NT2/D1 (cell line): ENCODE data around the gene NSMF.

Experiments used
- DNase-seq: peaks from one replicate; pipeline ENCODE4 v3.0.0-alpha.2; 2011; ENCODE audit warnings: low read depth, low spot score
- H3K27me3 ChIP-seq: 2 replicates; pipeline ENCODE4 v1.6.0; 2011; ENCODE audit warnings: mild to moderate bottlenecking; ENCODE audit not compliant: insufficient read length, insufficient read depth
- H3K36me3 ChIP-seq: 2 replicates; pipeline ENCODE4 v1.6.1; 2011; ENCODE audit warnings: mild to moderate bottlenecking, low read length, mixed read lengths; ENCODE audit not compliant: insufficient read depth, insufficient read length
- H3K4me1 ChIP-seq: 2 replicates; pipeline ENCODE4 v1.5.1; 2011; ENCODE audit not compliant: insufficient read depth, insufficient read length
- H3K4me3 ChIP-seq: 2 replicates; pipeline ENCODE4 v1.5.1; 2011; ENCODE audit warnings: low read depth; ENCODE audit not compliant: insufficient read length
- H3K9ac ChIP-seq: 2 replicates; pipeline ENCODE4 v1.6.0; 2011; ENCODE audit warnings: low read depth; ENCODE audit not compliant: insufficient read length
- H3K9me3 ChIP-seq: 2 replicates; pipeline ENCODE4 v1.5.1; 2011; ENCODE audit warnings: mild to moderate bottlenecking, low read length; ENCODE audit not compliant: insufficient read depth
- SUZ12 ChIP-seq: IDR thresholded peaks from 2 replicates; pipeline ENCODE4 v1.6.1; 2011; ENCODE audit not compliant: insufficient read length, insufficient read depth; ENCODE audit errors: extremely low read depth
- YY1 ChIP-seq: IDR thresholded peaks from 2 replicates; pipeline ENCODE4 v1.6.1; 2011; ENCODE audit not compliant: insufficient read length, insufficient read depth
- ZNF274 ChIP-seq: IDR thresholded peaks from 2 replicates; pipeline ENCODE4 v1.6.1; 2011; ENCODE audit warnings: mild to moderate bottlenecking, low read depth, low read length

The NSMF gene, protein sequence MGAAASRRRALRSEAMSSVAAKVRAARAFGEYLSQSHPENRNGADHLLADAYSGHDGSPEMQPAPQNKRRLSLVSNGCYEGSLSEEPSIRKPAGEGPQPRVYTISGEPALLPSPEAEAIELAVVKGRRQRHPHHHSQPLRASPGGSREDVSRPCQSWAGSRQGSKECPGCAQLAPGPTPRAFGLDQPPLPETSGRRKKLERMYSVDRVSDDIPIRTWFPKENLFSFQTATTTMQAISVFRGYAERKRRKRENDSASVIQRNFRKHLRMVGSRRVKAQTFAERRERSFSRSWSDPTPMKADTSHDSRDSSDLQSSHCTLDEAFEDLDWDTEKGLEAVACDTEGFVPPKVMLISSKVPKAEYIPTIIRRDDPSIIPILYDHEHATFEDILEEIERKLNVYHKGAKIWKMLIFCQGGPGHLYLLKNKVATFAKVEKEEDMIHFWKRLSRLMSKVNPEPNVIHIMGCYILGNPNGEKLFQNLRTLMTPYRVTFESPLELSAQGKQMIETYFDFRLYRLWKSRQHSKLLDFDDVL

GRCh38 chr9:137459152-137459600, at the start of gene NSMF:
Gene NSMF, minus strand, starts transcription at chr9:137459334. Its CDS starts 232 bp downstream, at chr9:137459102.
- no peaks in the 10 kb centered on the region for H3K9me3 ChIP-seq
- H3K4me3 ChIP-seq = peak within 1 kb of the TSS; percentile 79
- H3K9ac ChIP-seq = peak within 1 kb of the TSS; percentile 92
- H3K36me3 ChIP-seq = peaks cover 40% of the 10 kb centered on the region
- H3K4me1 ChIP-seq = peaks cover 43% of the 10 kb centered on the region
- peaks cover 20% of the 10 kb centered on the region for H3K27me3 ChIP-seq
- DNase-seq = peak; percentile 83
- TF ChIP-seq SUZ12 = no peak
- TF ChIP-seq YY1 = no peak
- TF ChIP-seq ZNF274 = no peak

DNA sequence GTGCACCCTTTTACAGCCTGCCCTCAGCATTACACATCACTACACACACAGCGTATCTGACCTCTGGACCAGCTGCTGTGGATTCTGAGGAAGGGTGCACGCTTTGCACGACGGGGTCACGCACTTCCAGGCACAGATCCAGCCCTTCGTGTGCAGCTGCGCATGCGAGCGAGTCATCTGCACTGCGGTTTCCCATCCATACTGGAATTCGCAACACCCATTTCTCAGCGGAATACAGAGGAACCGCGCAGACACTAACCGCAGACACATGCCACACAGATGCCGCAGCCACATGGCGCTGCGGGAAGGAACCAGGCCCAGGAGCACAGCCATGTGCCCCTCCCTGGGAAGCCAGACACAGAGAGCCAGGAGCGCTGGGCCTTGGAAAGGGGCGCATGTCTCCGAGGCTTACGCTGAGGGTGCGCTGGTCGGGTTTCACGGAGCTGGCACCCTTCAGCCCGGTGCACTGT, 47.6 kb upstream of the NSMF start:
- TF ChIP-seq SUZ12 = no peak
- no peak for TF ChIP-seq ZNF274
- TF ChIP-seq YY1 = no peak
- Histone ChIP-seq H3K9me3 (no peaks in the 10 kb centered on the region; the same call in 1 of the 2 replicates), H3K4me1 (peaks cover 3% of the 10 kb centered on the region), H3K4me3 (no peak overlapping the region), H3K36me3 (no peaks in the 10 kb centered on the region), H3K9ac (no peak overlapping the region), H3K27me3 (no peaks in the 10 kb centered on the region)
- no peak for DNase-seq

GRCh38 chr9:137506274-137506673, 47.1 kb upstream of the NSMF start:
- Histone ChIP-seq H3K36me3 (no peaks in the 10 kb centered on the region), H3K4me3 (no peak overlapping the region), H3K9ac (no peak overlapping the region), H3K9me3 (no peaks in the 10 kb centered on the region; the same call in 1 of the 2 replicates), H3K27me3 (no peaks in the 10 kb centered on the region), H3K4me1 (peaks cover 4% of the 10 kb centered on the region)
- TF ChIP-seq YY1 = no peak
- no peak for TF ChIP-seq ZNF274
- TF ChIP-seq SUZ12 = no peak
- DNase-seq = no peak

GRCh38 chr9:137505421-137506140, 46.4 kb upstream of the NSMF start:
- H3K36me3 ChIP-seq = no peaks in the 10 kb centered on the region
- no peak overlapping the region for H3K9ac ChIP-seq
- H3K4me1 ChIP-seq = peaks cover 8% of the 10 kb centered on the region
- no peak for DNase-seq
- TF ChIP-seq YY1 (no peak), SUZ12 (no peak), ZNF274 (no peak)
- H3K9me3 ChIP-seq = no peaks in the 10 kb centered on the region; the same call in 1 of the 2 replicates
- H3K27me3 ChIP-seq = peaks cover 2% of the 10 kb centered on the region
- no peak overlapping the region for H3K4me3 ChIP-seq

- Histone ChIP-seq H3K4me3 (no peak overlapping the region), H3K9ac (no peak overlapping the region)
Measured at GRCh38 chr9:137504432-137504777, 45.3 kb upstream of the NSMF start.

DNA sequence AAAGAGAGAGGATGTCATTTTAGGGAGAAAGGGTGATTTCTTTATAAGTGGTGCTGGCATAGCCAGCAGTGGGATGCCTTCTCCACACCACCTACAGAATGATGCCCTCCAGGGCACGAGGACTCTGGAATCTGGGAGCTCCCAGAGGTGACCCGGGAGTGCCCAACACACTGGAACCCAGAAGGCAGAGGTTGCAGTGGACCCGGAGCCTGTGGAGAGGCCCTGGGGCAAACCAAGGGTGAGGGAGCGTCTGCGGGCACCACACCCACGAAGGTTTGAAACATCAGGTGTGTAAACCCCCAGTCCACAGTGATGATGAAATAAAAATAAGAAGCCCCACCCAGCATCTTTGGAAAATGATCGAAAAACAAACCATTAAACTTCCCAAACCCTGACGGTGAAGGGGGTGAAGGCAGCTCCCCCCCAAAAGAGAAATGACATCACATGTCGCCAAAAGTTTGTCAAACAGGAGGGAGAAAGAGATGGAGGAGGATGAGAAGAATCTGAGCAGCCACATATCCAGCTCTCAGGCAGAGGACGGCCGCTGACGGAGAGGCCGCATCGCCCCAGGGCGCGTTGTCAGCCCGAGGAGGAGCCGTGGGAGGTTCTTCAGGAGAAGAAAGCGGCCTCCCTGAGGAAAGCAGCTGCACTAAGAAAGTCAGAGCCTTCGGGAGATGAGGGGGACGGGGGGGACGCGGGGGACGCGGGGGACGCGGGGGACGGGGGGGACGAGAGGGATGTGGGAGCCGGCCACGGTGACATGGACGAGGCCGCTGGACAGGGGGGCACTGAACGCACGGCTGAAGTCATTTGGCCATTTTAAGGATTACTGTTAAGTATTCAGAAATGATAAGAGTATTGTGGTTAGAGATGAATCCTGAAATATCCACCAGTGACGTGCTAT, 43.1 kb upstream of the NSMF start:
- Histone ChIP-seq H3K4me1 (peaks cover 8% of the 10 kb centered on the region), H3K36me3 (no peaks in the 10 kb centered on the region), H3K27me3 (peaks cover 3% of the 10 kb centered on the region), H3K4me3 (no peak overlapping the region), H3K9ac (no peak overlapping the region), H3K9me3 (no peaks in the 10 kb centered on the region; the same call in 1 of the 2 replicates)
- DNase-seq = no peak
- TF ChIP-seq YY1 (no peak), SUZ12 (no peak), ZNF274 (no peak)

More at GRCh38 chr9:137504432-137504777, 45.3 kb upstream of the NSMF start:
- Histone ChIP-seq H3K27me3 (peaks cover 3% of the 10 kb centered on the region), H3K4me1 (peaks cover 8% of the 10 kb centered on the region), H3K9me3 (no peaks in the 10 kb centered on the region; the same call in 1 of the 2 replicates), H3K36me3 (no peaks in the 10 kb centered on the region)
- TF ChIP-seq YY1 = no peak
- DNase-seq = no peak

- H3K4me1 ChIP-seq = peaks cover 12% of the 10 kb centered on the region
- peaks cover 3% of the 10 kb centered on the region for H3K27me3 ChIP-seq
- no peak overlapping the region for H3K4me3 ChIP-seq
- no peak for TF ChIP-seq SUZ12
- H3K36me3 ChIP-seq = no peaks in the 10 kb centered on the region
- H3K9me3 ChIP-seq = no peaks in the 10 kb centered on the region; the same call in 1 of the 2 replicates
- no peak for DNase-seq
- H3K9ac ChIP-seq = peak overlapping the region; percentile 6
Measured at GRCh38 chr9:137501457-137501856, 42.3 kb upstream of the NSMF start.
